Smooth muscle cell (in vitro differentiated cells): ENCODE measurements around the gene TACC2. TPM values are rescaled to one million over a fixed set of nuclear protein-coding genes. Genes with fewer than 3 reads are reported as not detected.
"Not testable (repeated sequence)": the region's sequence is repeated elsewhere in the genome, so short reads cannot be mapped to it uniquely, and the experiment has no call there.

ENCODE experiments used
- DNase-seq: peaks from one replicate; lab custom pipeline; 2025; ENCODE audit not compliant: unreplicated experiment; lab: John Stamatoyannopoulos, UW
- H2AFZ ChIP-seq: fragments of 200-600 bp; sonication (generic); 2 replicates; pipeline ENCODE4 v1.6.0; 2016; ENCODE audit warnings: antibody characterized with exemption, low read depth, mild to moderate bottlenecking
- H3F3A ChIP-seq: fragments of 200-600 bp; sonication (generic); 2 replicates; pipeline ENCODE4 v1.6.0; 2017; ENCODE audit warnings: antibody characterized with exemption, low read depth
- H3K27ac ChIP-seq: fragments of 200-600 bp; sonication (generic); 2 replicates; pipeline ENCODE4 v1.5.1; 2016; ENCODE audit warnings: low read depth, mild to moderate bottlenecking
- H3K27me3 ChIP-seq: fragments of 200-600 bp; sonication (generic); 2 replicates; pipeline ENCODE4 v1.6.1; 2016; ENCODE audit warnings: low read depth, mild to moderate bottlenecking
- H3K36me3 ChIP-seq: fragments of 200-600 bp; sonication (generic); 2 replicates; pipeline ENCODE4 v1.5.1; 2016; ENCODE audit warnings: low read depth
- H3K4me1 ChIP-seq: fragments of 200-600 bp; sonication (generic); 2 replicates; pipeline ENCODE4 v1.5.1; 2016; ENCODE audit warnings: low read depth
- H3K4me2 ChIP-seq: fragments of 200-600 bp; sonication (generic); 2 replicates; pipeline ENCODE4 v1.6.0; 2016; ENCODE audit warnings: mild to moderate bottlenecking
- H3K4me3 ChIP-seq: fragments of 200-600 bp; sonication (generic); 2 replicates; pipeline ENCODE4 v1.5.1; 2016; ENCODE audit warnings: mild to moderate bottlenecking
- H3K79me2 ChIP-seq: fragments of 200-600 bp; sonication (generic); 2 replicates; pipeline ENCODE4 v1.6.0; 2016; ENCODE audit warnings: low read depth, mild to moderate bottlenecking
- H3K9ac ChIP-seq: fragments of 200-600 bp; sonication (generic); 2 replicates; pipeline ENCODE4 v1.6.0; 2016; ENCODE audit warnings: low read depth
- H3K9me3 ChIP-seq: fragments of 200-600 bp; sonication (generic); replicated peaks from 2 replicates; pipeline ENCODE4 v1.5.1; 2016; ENCODE audit warnings: low read depth
- H4K20me1 ChIP-seq: fragments of 200-600 bp; sonication (generic); 2 replicates; pipeline ENCODE4 v1.6.0; 2016; ENCODE audit warnings: low read depth
- WGBS: methylation state at CpG from one replicate; pipeline ENCODE4 v1.1.7; 2016; ENCODE audit warnings: low lambda C conversion rate; 5-methylcytosine and 5-hydroxymethylcytosine counted together
- polyA plus RNA-seq: library from polyadenylated mRNA; unstranded; fragments of >200 nt; fragmentation: Nextera tagmentation; extraction: Ambion mirVana; gene quantifications from 2 replicates; pipeline ENCODE4 v1.2.1, GENCODE V29; 2016
- total RNA-seq: library from RNA; depleted of rRNA; stranded (reverse); fragments of >200 nt; gene quantifications from 2 replicates; pipeline ENCODE4 v1.2.3, GENCODE V29; 2014
- TF ChIP-seq, protein P1 (sequence below): fragments of 200-600 bp; sonication (generic); IDR thresholded peaks from 2 replicates; pipeline ENCODE4 v1.5.1; 2017; ENCODE audit warnings: borderline replicate concordance, mild to moderate bottlenecking, antibody characterized with exemption; ENCODE audit not compliant: insufficient read depth, poor library complexity, severe bottlenecking

TACC2 gene
- total and polyA plus RNA-seq, 2 experiments from 2014 or later, result 2.8 to 7.6 TPM

DNA sequence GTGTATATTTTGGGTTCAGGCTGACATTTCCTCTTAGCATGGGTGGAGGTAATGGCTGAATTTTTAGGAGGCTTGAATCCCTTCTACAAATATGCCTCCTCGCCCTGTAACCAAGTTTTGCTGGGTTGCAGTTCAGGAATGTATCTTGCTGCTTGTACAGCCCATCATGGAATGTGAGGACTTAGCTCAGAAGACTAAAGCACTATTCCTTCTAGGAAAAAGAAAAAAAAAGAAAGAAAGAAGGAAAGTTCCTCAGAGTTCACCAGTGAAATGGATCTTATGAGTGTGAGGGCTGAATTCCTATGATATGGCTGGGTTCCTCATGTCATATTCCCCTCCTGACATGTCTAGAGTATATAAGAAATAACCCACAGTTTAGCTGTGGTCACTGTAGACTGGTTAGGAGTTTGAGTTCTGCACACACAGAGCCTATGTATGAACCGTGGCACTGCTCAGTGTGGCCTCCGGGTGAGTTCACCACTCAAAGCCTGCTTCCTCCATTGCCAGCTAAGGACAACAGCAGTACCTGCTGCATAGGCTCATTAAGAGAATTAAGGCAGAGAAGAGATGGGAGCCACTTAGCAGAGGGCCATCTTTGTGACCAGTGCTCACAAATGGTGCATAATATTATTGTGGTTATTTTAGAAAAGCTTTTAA lies 114.0 kb downstream of the TACC2 start:
- TF ChIP-seq, protein P1, sequence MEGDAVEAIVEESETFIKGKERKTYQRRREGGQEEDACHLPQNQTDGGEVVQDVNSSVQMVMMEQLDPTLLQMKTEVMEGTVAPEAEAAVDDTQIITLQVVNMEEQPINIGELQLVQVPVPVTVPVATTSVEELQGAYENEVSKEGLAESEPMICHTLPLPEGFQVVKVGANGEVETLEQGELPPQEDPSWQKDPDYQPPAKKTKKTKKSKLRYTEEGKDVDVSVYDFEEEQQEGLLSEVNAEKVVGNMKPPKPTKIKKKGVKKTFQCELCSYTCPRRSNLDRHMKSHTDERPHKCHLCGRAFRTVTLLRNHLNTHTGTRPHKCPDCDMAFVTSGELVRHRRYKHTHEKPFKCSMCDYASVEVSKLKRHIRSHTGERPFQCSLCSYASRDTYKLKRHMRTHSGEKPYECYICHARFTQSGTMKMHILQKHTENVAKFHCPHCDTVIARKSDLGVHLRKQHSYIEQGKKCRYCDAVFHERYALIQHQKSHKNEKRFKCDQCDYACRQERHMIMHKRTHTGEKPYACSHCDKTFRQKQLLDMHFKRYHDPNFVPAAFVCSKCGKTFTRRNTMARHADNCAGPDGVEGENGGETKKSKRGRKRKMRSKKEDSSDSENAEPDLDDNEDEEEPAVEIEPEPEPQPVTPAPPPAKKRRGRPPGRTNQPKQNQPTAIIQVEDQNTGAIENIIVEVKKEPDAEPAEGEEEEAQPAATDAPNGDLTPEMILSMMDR, result no peak
- 83% methylated on average over 3 of the region's 3 CpGs for WGBS
- DNase-seq, result no peak

DNA sequence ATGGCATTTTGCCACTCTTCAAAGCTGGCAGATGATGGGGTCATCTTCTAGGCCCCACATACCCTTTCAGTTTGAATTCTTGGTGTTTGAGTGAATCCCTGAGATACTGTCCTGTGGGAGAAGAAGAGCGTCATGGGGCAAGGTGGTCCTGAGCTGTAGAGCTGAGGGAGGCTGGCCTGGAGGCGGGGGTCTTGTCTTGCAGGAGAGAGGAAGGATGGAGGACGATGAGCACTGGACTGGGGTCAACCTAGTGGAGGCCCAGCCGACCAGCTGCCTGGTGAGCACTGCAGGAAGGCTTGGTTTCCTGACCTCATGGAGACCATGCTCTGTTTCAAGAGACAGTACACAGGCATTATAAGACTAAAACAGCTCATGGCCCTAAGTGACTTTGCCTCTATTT lies 114.6 kb downstream of the TACC2 start:
- Histone ChIP-seq H3K79me2 (no peaks in the 10 kb centered on the region), H3K9ac (no peak overlapping the region), H4K20me1 (no peaks in the 10 kb centered on the region), H3K27ac (no peak overlapping the region), H3K9me3 (no peaks in the 10 kb centered on the region), H3K4me3 (no peak overlapping the region), H2AFZ (no peak overlapping the region), H3F3A (no peaks in the 10 kb centered on the region), H3K4me1 (no peaks in the 10 kb centered on the region), H3K4me2 (no peak overlapping the region), H3K36me3 (no peaks in the 10 kb centered on the region), H3K27me3 (peaks cover 61% of the 10 kb centered on the region)
- TF ChIP-seq, protein P1, result no peak
- DNase-seq, result no peak
- WGBS, result 92% methylated on average over 4 of the region's 4 CpGs

More for the DNA sequence above, 114.0 kb downstream of the TACC2 start:
- H3K27me3 ChIP-seq, result peaks cover 67% of the 10 kb centered on the region
- H4K20me1 ChIP-seq, result no peaks in the 10 kb centered on the region
- H2AFZ ChIP-seq, result no peak overlapping the region
- H3K4me1 ChIP-seq, result no peaks in the 10 kb centered on the region
- no peak overlapping the region for H3K27ac ChIP-seq
- no peak overlapping the region for H3K4me3 ChIP-seq
- no peak overlapping the region for H3K4me2 ChIP-seq
- H3K9ac ChIP-seq, result no peak overlapping the region
- no peaks in the 10 kb centered on the region for H3K9me3 ChIP-seq
- H3F3A ChIP-seq, result no peaks in the 10 kb centered on the region
- H3K36me3 ChIP-seq, result no peaks in the 10 kb centered on the region
- H3K79me2 ChIP-seq, result no peaks in the 10 kb centered on the region

DNA sequence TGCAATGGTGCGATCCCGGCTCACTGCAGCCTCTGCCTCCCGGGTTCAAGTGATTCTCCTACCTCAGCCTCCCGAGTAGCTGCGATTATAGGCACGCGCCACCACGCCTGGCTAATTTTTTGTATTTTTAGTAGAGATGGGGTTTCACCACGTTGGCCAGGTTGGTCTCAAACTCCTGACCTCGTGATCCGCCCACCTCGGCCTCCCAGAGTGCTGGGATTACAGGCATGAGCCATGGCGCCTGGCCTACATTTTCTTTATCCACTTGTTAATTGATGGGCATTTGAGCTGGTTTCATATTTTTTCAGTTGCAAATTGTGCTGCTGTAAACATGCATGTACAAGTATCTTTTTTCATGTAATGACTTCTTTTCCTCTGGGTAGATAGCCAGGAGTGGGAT lies 119.8 kb downstream of the TACC2 start:
- not testable (repeated sequence) for DNase-seq
- 91% methylated on average over 13 of the region's 13 CpGs for WGBS

DNA sequence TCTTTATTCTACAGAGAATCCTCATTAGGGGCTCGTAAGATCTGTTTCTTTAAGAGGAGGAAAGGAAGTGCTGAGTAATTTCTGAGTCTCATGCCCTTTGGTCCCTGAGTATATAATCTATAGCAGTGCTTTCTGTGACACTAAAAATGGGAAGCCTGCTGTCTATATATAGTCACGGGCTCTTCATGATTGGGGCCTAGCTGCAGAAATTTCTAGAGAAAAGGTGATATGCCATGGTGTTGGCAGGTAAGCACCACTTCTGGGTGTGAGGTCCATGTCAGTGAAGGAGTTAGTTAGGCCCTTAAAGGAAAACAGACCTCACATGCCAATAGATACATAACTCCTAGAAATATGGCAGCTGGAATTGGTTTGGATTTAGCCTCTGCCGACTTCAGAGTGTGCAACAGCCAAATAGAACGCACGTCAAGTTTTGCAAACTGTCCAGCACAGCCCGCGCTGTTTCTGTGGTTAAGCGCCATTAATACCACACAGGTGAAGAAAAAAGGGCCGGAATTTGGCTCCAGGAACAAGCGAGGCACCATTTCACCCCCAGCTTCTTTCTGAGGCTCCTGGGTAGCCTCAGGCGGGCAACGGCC lies 123.2 kb downstream of the TACC2 start:
- H3K9me3 ChIP-seq, result no peaks in the 10 kb centered on the region
- H2AFZ ChIP-seq, result peak overlapping the region; percentile 98
- peak overlapping the region; percentile 99 for H3K4me2 ChIP-seq
- H3K27ac ChIP-seq, result peak overlapping the region; percentile 63
- no peaks in the 10 kb centered on the region for H3K79me2 ChIP-seq
- 30% methylated on average over 12 of the region's 12 CpGs for WGBS
- TF ChIP-seq, protein P1, result no peak
- H3K36me3 ChIP-seq, result no peaks in the 10 kb centered on the region
- H3F3A ChIP-seq, result peaks cover 10% of the 10 kb centered on the region
- H3K27me3 ChIP-seq, result peaks cover 23% of the 10 kb centered on the region
- H3K9ac ChIP-seq, result peak overlapping the region; percentile 58
- peaks cover 5% of the 10 kb centered on the region for H3K4me1 ChIP-seq
- peak overlapping the region; percentile 93 for H3K4me3 ChIP-seq
- no peak for DNase-seq
- peaks cover 13% of the 10 kb centered on the region for H4K20me1 ChIP-seq

More for the DNA sequence above, 119.8 kb downstream of the TACC2 start:
- Histone ChIP-seq H3F3A (peaks cover 10% of the 10 kb centered on the region), H3K27me3 (peaks cover 51% of the 10 kb centered on the region)
- not testable (repeated sequence) for H3K9me3 ChIP-seq, H2AFZ ChIP-seq, H4K20me1 ChIP-seq, H3K4me3 ChIP-seq, H3K9ac ChIP-seq, H3K79me2 ChIP-seq, H3K36me3 ChIP-seq, H3K4me1 ChIP-seq, H3K27ac ChIP-seq, H3K4me2 ChIP-seq
